ENCODE measurements around the gene MAK.

DNA sequence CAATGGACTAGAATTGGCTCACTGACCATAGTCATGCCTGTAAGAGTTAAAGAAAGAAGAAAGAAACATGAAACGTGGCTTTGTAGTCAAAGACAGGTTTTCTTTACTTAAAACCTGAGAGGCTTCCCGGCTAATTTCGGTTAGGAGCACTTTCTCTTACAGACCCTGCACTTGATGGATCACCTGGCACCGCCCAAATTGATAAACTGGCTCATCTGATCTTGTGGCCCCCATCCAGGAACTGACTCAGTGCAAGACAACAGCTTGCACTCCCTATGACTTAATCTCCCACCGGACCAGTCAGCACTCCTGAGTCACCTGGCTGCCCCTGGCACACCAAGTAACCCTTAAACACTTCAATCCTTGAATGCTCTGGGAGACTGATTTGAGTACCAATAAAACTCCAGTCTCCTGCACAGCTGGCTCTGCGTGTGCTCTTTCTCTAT lies 78.4 kb downstream of the MAK start:
- TF ChIP-seq, protein P1, sequence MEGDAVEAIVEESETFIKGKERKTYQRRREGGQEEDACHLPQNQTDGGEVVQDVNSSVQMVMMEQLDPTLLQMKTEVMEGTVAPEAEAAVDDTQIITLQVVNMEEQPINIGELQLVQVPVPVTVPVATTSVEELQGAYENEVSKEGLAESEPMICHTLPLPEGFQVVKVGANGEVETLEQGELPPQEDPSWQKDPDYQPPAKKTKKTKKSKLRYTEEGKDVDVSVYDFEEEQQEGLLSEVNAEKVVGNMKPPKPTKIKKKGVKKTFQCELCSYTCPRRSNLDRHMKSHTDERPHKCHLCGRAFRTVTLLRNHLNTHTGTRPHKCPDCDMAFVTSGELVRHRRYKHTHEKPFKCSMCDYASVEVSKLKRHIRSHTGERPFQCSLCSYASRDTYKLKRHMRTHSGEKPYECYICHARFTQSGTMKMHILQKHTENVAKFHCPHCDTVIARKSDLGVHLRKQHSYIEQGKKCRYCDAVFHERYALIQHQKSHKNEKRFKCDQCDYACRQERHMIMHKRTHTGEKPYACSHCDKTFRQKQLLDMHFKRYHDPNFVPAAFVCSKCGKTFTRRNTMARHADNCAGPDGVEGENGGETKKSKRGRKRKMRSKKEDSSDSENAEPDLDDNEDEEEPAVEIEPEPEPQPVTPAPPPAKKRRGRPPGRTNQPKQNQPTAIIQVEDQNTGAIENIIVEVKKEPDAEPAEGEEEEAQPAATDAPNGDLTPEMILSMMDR (conservative IDR thresholded peaks at IDR 0.05 in 1 of 2, IDR thresholded peaks at IDR 0.05 in 1 of 2; ENCODE audit: extremely low read depth in 1 of 2, insufficient read depth in 1 of 2, low read depth in 1 of 2, low read length in 2 of 2), result no peak
- no peak for TF ChIP-seq EZH2 (IDR thresholded peaks at IDR 0.05; ENCODE audit: borderline replicate concordance, low read length)

Data from mammary epithelial cell (primary cell).